CD8-positive, alpha-beta memory T cell (primary cell): Measurements from ENCODE around the gene JOSD2. TPM values are rescaled to one million over a fixed set of nuclear protein-coding genes. Genes with fewer than 3 reads are reported as not detected.
A peak's percentile ranks its signal among the peaks of the same experiment; 100 is the strongest.

Source experiments
- CTCF ChIA-PET: fragments of 350-600 bp; sonication (Branson Sonifier 250); formaldehyde crosslinking; loops from one replicate; lab custom pipeline; 2021; ENCODE audit warnings: antibody characterized with exemption; lab: Charles Lee
- POLR2A ChIA-PET: fragments of 350-600 bp; sonication (Branson Sonifier 250); formaldehyde crosslinking; loops from one replicate; lab custom pipeline; 2021; ENCODE audit warnings: antibody characterized with exemption; lab: Charles Lee
- DNase-seq, 5 donors: peaks; one replicate each; pipeline versions ENCODE4 v3.0.0 to v3.0.0-alpha.2; 2020 to 2022; ENCODE audit warnings: mixed read lengths in 1 of 5
- H3K27ac ChIP-seq: one replicate; pipeline ENCODE4 v1.7.0; 2013; ENCODE audit warnings: low read depth, mild to moderate bottlenecking, low read length, moderate library complexity
- H3K27me3 ChIP-seq: 2 replicates; pipeline ENCODE4 v1.7.0; 2013; ENCODE audit warnings: low read length, mild to moderate bottlenecking; ENCODE audit not compliant: insufficient read depth, poor library complexity, severe bottlenecking
- H3K36me3 ChIP-seq: 2 replicates; pipeline ENCODE4 v1.7.0; 2013; ENCODE audit warnings: mild to moderate bottlenecking, low read length, moderate library complexity; ENCODE audit not compliant: insufficient read depth
- H3K4me1 ChIP-seq: 2 replicates; pipeline ENCODE4 v1.7.0; 2013; ENCODE audit warnings: mild to moderate bottlenecking, low read length, moderate library complexity; ENCODE audit not compliant: insufficient read depth
- H3K4me3 ChIP-seq: 2 replicates; pipeline ENCODE4 v1.7.0; 2013; ENCODE audit warnings: mild to moderate bottlenecking, low read length
- H3K9me3 ChIP-seq: 2 replicates; pipeline ENCODE4 v1.7.0; 2013; ENCODE audit warnings: mild to moderate bottlenecking, low read length
- H3K27ac Mint-ChIP-seq, 8 donors: one replicate each; pipeline ENCODE4 v1.8.0; 2020 to 2021; ENCODE audit warnings: mixed read lengths in 8 of 8, mild to moderate bottlenecking in 6 of 8, inconsistent platforms in 3 of 8, moderate library complexity in 3 of 8
- H3K27me3 Mint-ChIP-seq, 2 donors: one replicate each; pipeline ENCODE4 v1.8.0; 2020 to 2021; ENCODE audit warnings: mixed read lengths in 2 of 2, mild to moderate bottlenecking in 1 of 2, moderate library complexity in 1 of 2
- H3K36me3 Mint-ChIP-seq, 3 donors: one replicate each; pipeline ENCODE4 v1.8.0; 2020 to 2021; ENCODE audit warnings: mixed read lengths in 3 of 3, inconsistent platforms in 1 of 3, mild to moderate bottlenecking in 1 of 3
- H3K4me1 Mint-ChIP-seq, 3 donors: one replicate each; pipeline ENCODE4 v1.8.0; 2020 to 2021; ENCODE audit warnings: mixed read lengths in 3 of 3, inconsistent platforms in 1 of 3, mild to moderate bottlenecking in 1 of 3
- H3K4me3 Mint-ChIP-seq, 7 donors: one replicate each; pipeline ENCODE4 v1.8.0; 2020 to 2021; ENCODE audit warnings: mixed read lengths in 7 of 7, mild to moderate bottlenecking in 6 of 7, moderate library complexity in 4 of 7, inconsistent platforms in 2 of 7
- H3K9me3 Mint-ChIP-seq, 5 donors: one replicate each; pipeline ENCODE4 v1.8.0; 2020 to 2022; ENCODE audit warnings: mixed read lengths in 5 of 5, mild to moderate bottlenecking in 3 of 5, moderate library complexity in 2 of 5, inconsistent platforms in 1 of 5
- polyA plus RNA-seq: library from polyadenylated mRNA; unstranded; fragments of 300-500 nt; fragmentation: Illumina TruSeq; gene quantifications from one replicate; pipeline ENCODE4 v1.2.3, GENCODE V29; 2021
- total RNA-seq, 2 experiments: library from RNA; stranded (reverse); gene quantifications; one replicate each; pipeline ENCODE4 v1.2.3, GENCODE V29; 2021

JOSD2 gene
- total and polyA plus RNA-seq, 3 experiments from 2014 or later: 28.4 to 50.9 (median 47.4) TPM

- POLR2A ChIA-PET: no interaction called here
Measured at GRCh38 chr19:50492303-50493052, 18.5 kb downstream of the JOSD2 start.

GRCh38 chr19:50490991-50491472 lies 20.0 kb downstream of the JOSD2 start:
- H3K9me3 Mint-ChIP-seq: no peaks in the 10 kb centered on the region
- Histone ChIP-seq H3K9me3 (no peaks in the 10 kb centered on the region), H3K36me3 (no peaks in the 10 kb centered on the region), H3K4me1 (peaks cover 12% of the 10 kb centered on the region), H3K4me3 (no peak overlapping the region), H3K27me3 (no peaks in the 10 kb centered on the region), H3K27ac (no peak overlapping the region)
- DNase-seq: no peak
- H3K36me3 Mint-ChIP-seq: peaks cover 0 to 5% (median 3%) of the 10 kb centered on the region in 3 donors
- no peak overlapping the region for H3K4me3 Mint-ChIP-seq
- CTCF ChIA-PET: no interaction called here
- POLR2A ChIA-PET: no interaction called here
- H3K27ac Mint-ChIP-seq: peak overlapping the region in 2 of 8 donors; percentile 30 to 58
- H3K27me3 Mint-ChIP-seq: no peaks in the 10 kb centered on the region
- H3K4me1 Mint-ChIP-seq: peaks cover 20 to 28% (median 20%) of the 10 kb centered on the region in 3 donors

More at GRCh38 chr19:50492303-50493052, 18.5 kb downstream of the JOSD2 start:
- no peak overlapping the region for H3K27ac ChIP-seq
- H3K27me3 ChIP-seq: no peaks in the 10 kb centered on the region
- Mint-ChIP-seq H3K4me1 (peaks cover 18 to 28% (median 20%) of the 10 kb centered on the region in 3 donors), H3K36me3 (peaks cover 0 to 6% (median 5%) of the 10 kb centered on the region in 3 donors), H3K4me3 (peak overlapping the region in 1 of 7 donors; percentile 38), H3K27me3 (no peaks in the 10 kb centered on the region), H3K9me3 (no peaks in the 10 kb centered on the region), H3K27ac (peak overlapping the region in 4 of 8 donors; percentile 14 to 81 (median 50))
- no peaks in the 10 kb centered on the region for H3K36me3 ChIP-seq
- peak in 1 of 5 donors; percentile 32 for DNase-seq
- H3K4me1 ChIP-seq: peaks cover 12% of the 10 kb centered on the region
- H3K4me3 ChIP-seq: no peak overlapping the region
- no peaks in the 10 kb centered on the region for H3K9me3 ChIP-seq
- CTCF ChIA-PET: no interaction called here

- Histone ChIP-seq H3K36me3 (no peaks in the 10 kb centered on the region), H3K27ac (no peak overlapping the region), H3K4me3 (no peak overlapping the region), H3K4me1 (peaks cover 12% of the 10 kb centered on the region), H3K9me3 (no peaks in the 10 kb centered on the region), H3K27me3 (no peaks in the 10 kb centered on the region)
- H3K27me3 Mint-ChIP-seq: no peaks in the 10 kb centered on the region
- no peak for DNase-seq
- CTCF ChIA-PET: no interaction called here
- peaks cover 0 to 6% (median 5%) of the 10 kb centered on the region in 3 donors for H3K36me3 Mint-ChIP-seq
- no peak overlapping the region for H3K4me3 Mint-ChIP-seq
- POLR2A ChIA-PET: no interaction called here
- peaks cover 20 to 28% (median 20%) of the 10 kb centered on the region in 3 donors for H3K4me1 Mint-ChIP-seq
- peak overlapping the region in 1 of 8 donors; percentile 80 for H3K27ac Mint-ChIP-seq
- H3K9me3 Mint-ChIP-seq: no peaks in the 10 kb centered on the region
Measured at GRCh38 chr19:50490411-50490811, 20.6 kb downstream of the JOSD2 start.

GRCh38 chr19:50489461-50490011 lies 21.5 kb downstream of the JOSD2 start:
- peaks cover 12% of the 10 kb centered on the region for H3K4me1 ChIP-seq
- peaks cover 20 to 28% (median 20%) of the 10 kb centered on the region in 3 donors for H3K4me1 Mint-ChIP-seq
- no peak for DNase-seq
- H3K27ac Mint-ChIP-seq: no peak overlapping the region
- no peak overlapping the region for H3K27ac ChIP-seq
- H3K9me3 ChIP-seq: no peaks in the 10 kb centered on the region
- no peaks in the 10 kb centered on the region for H3K9me3 Mint-ChIP-seq
- no peak overlapping the region for H3K4me3 ChIP-seq
- POLR2A ChIA-PET: no interaction called here
- no peaks in the 10 kb centered on the region for H3K27me3 Mint-ChIP-seq
- H3K36me3 Mint-ChIP-seq: peaks cover 0 to 12% (median 1%) of the 10 kb centered on the region in 3 donors
- H3K4me3 Mint-ChIP-seq: no peak overlapping the region
- no peaks in the 10 kb centered on the region for H3K27me3 ChIP-seq
- peaks cover 4% of the 10 kb centered on the region for H3K36me3 ChIP-seq
- CTCF ChIA-PET: no interaction called here

GRCh38 chr19:50488389-50489194 lies 22.4 kb downstream of the JOSD2 start:
- Histone ChIP-seq H3K36me3 (peaks cover 5% of the 10 kb centered on the region), H3K4me3 (no peak overlapping the region), H3K27me3 (no peaks in the 10 kb centered on the region), H3K9me3 (no peaks in the 10 kb centered on the region), H3K27ac (no peak overlapping the region), H3K4me1 (peaks cover 12% of the 10 kb centered on the region)
- POLR2A ChIA-PET: no interaction called here
- Mint-ChIP-seq H3K36me3 (peaks cover 0 to 18% (median 1%) of the 10 kb centered on the region in 3 donors), H3K4me1 (peaks cover 20 to 28% (median 20%) of the 10 kb centered on the region in 3 donors), H3K27me3 (no peaks in the 10 kb centered on the region), H3K27ac (no peak overlapping the region), H3K4me3 (no peak overlapping the region), H3K9me3 (no peaks in the 10 kb centered on the region)
- CTCF ChIA-PET: no interaction called here
- no peak for DNase-seq

GRCh38 chr19:50486823-50487515 lies 24.0 kb downstream of the JOSD2 start:
- Histone ChIP-seq H3K4me3 (no peak overlapping the region), H3K9me3 (no peaks in the 10 kb centered on the region), H3K27me3 (no peaks in the 10 kb centered on the region), H3K4me1 (peaks cover 6% of the 10 kb centered on the region), H3K36me3 (peaks cover 5% of the 10 kb centered on the region), H3K27ac (no peak overlapping the region)
- ChIA-PET CTCF (no interaction called here), POLR2A (no interaction called here)
- Mint-ChIP-seq H3K9me3 (no peaks in the 10 kb centered on the region), H3K27ac (peak overlapping the region in 1 of 8 donors; percentile 60), H3K36me3 (peaks cover 4 to 33% (median 5%) of the 10 kb centered on the region in 3 donors), H3K27me3 (no peaks in the 10 kb centered on the region), H3K4me3 (no peak overlapping the region), H3K4me1 (peaks cover 15 to 23% (median 16%) of the 10 kb centered on the region in 3 donors)
- peak in 4 of 5 donors; percentile 27 to 38 (median 34) for DNase-seq

- ChIA-PET CTCF (no interaction called here), POLR2A (no interaction called here)
- Histone ChIP-seq H3K4me1 (no peaks in the 10 kb centered on the region), H3K9me3 (no peaks in the 10 kb centered on the region), H3K27ac (no peak overlapping the region), H3K4me3 (no peak overlapping the region), H3K36me3 (peaks cover 9% of the 10 kb centered on the region), H3K27me3 (no peaks in the 10 kb centered on the region)
- H3K36me3 Mint-ChIP-seq: peaks cover 3 to 44% (median 5%) of the 10 kb centered on the region in 3 donors
- peaks cover 1 to 9% (median 6%) of the 10 kb centered on the region in 3 donors for H3K4me1 Mint-ChIP-seq
- no peak overlapping the region for H3K4me3 Mint-ChIP-seq
- peak overlapping the region in 1 of 8 donors; percentile 89 for H3K27ac Mint-ChIP-seq
- no peaks in the 10 kb centered on the region for H3K27me3 Mint-ChIP-seq
- DNase-seq: no peak
- no peaks in the 10 kb centered on the region for H3K9me3 Mint-ChIP-seq
Measured at GRCh38 chr19:50485284-50485955, 25.6 kb downstream of the JOSD2 start.
